ENCODE results near the gene HCN2. TPM values are rescaled to one million over a fixed set of nuclear protein-coding genes. Genes with fewer than 3 reads are reported as not detected.
"Not testable (repeated sequence)": the region's sequence is repeated elsewhere in the genome, so short reads cannot be mapped to it uniquely, and the experiment has no call there.

HCN2 gene
- total and polyA plus RNA-seq, 9 of the 15 experiments (the other 6 are each of a cell fraction or from before 2014, with no cell fraction given): 0.29 to 4.2 (median 0.82) TPM; not detected in 2

DNA sequence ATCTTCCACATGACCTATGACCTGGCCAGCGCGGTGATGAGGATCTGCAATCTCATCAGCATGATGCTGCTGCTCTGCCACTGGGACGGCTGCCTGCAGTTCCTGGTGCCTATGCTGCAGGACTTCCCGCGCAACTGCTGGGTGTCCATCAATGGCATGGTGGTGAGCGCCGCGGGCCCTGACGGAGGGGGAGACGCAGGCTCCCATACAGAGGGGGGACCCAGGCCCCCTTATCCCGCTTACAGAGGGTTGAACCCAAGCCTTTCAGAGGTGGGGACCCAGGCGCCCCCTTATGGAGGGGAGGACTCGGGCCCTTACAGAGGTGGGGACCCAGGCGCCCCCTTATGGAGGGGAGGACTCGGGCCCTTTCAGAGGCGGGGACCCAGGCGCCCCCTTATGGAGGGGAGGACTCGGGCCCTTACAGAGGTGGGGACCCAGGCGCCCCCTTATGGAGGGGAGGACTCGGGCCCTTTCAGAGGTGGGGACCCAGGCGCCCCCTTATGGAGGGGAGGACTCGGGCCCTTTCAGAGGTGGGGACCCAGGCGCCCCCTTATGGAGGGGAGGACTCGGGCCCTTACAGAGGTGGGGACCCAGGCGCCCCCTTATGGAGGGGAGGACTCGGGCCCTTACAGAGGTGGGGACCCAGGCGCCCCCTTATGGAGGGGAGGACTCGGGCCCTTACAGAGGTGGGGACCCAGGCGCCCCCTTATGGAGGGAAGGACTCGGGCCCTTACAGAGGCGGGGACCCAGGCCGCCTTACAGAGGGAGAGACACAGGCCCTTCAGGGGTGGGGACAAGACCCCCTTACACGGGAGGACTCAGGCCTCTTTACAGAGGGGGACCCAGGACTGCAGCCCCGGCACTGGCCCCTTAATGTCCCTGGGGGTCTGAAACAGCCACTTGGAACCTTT, 15.6 kb downstream of the HCN2 start (continued):
- TF ChIP-seq, protein P1, sequence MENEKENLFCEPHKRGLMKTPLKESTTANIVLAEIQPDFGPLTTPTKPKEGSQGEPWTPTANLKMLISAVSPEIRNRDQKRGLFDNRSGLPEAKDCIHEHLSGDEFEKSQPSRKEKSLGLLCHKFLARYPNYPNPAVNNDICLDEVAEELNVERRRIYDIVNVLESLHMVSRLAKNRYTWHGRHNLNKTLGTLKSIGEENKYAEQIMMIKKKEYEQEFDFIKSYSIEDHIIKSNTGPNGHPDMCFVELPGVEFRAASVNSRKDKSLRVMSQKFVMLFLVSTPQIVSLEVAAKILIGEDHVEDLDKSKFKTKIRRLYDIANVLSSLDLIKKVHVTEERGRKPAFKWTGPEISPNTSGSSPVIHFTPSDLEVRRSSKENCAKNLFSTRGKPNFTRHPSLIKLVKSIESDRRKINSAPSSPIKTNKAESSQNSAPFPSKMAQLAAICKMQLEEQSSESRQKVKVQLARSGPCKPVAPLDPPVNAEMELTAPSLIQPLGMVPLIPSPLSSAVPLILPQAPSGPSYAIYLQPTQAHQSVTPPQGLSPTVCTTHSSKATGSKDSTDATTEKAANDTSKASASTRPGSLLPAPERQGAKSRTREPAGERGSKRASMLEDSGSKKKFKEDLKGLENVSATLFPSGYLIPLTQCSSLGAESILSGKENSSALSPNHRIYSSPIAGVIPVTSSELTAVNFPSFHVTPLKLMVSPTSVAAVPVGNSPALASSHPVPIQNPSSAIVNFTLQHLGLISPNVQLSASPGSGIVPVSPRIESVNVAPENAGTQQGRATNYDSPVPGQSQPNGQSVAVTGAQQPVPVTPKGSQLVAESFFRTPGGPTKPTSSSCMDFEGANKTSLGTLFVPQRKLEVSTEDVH (IDR thresholded peaks at IDR 0.05; ENCODE audit: low read depth, partially characterized antibody): peak; percentile 31
- TF ChIP-seq, protein P2, sequence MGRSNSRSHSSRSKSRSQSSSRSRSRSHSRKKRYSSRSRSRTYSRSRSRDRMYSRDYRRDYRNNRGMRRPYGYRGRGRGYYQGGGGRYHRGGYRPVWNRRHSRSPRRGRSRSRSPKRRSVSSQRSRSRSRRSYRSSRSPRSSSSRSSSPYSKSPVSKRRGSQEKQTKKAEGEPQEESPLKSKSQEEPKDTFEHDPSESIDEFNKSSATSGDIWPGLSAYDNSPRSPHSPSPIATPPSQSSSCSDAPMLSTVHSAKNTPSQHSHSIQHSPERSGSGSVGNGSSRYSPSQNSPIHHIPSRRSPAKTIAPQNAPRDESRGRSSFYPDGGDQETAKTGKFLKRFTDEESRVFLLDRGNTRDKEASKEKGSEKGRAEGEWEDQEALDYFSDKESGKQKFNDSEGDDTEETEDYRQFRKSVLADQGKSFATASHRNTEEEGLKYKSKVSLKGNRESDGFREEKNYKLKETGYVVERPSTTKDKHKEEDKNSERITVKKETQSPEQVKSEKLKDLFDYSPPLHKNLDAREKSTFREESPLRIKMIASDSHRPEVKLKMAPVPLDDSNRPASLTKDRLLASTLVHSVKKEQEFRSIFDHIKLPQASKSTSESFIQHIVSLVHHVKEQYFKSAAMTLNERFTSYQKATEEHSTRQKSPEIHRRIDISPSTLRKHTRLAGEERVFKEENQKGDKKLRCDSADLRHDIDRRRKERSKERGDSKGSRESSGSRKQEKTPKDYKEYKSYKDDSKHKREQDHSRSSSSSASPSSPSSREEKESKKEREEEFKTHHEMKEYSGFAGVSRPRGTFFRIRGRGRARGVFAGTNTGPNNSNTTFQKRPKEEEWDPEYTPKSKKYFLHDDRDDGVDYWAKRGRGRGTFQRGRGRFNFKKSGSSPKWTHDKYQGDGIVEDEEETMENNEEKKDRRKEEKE (IDR thresholded peaks at IDR 0.05; ENCODE audit: borderline replicate concordance in 1 of 2, control insufficient read depth in 1 of 2, low read depth in 2 of 2, low read length in 1 of 2): peak in 1 of 2 experiments; percentile 97; a peak in 2 of 4 replicates
- TF ChIP-seq FOXJ2 (tag; IDR thresholded peaks at IDR 0.05) (peak; percentile 64; the same call in 1 of the 2 replicates), HDAC1 (IDR thresholded peaks at IDR 0.05) (peak in 1 of 2 experiments; percentile 39; a peak in 1 of 4 replicates), CXXC5 (CRISPR knock-in tag; IDR thresholded peaks at IDR 0.05) (peak; percentile 38), RB1 (IDR thresholded peaks at IDR 0.05; ENCODE audit: low read depth) (peak; percentile 81), MEF2A (IDR thresholded peaks at IDR 0.05; ENCODE audit: control insufficient read depth, low read depth, low read length) (peak; percentile 47; the same call in 1 of the 2 replicates), HMGN3 (IDR thresholded peaks at IDR 0.05; ENCODE audit: borderline replicate concordance, extremely low read depth, insufficient read length, low read depth, low read length) (peak; percentile 63), ATF1 (CRISPR knock-in tag; IDR thresholded peaks at IDR 0.05) (peak; percentile 46)
- TF ChIP-seq, protein P3, sequence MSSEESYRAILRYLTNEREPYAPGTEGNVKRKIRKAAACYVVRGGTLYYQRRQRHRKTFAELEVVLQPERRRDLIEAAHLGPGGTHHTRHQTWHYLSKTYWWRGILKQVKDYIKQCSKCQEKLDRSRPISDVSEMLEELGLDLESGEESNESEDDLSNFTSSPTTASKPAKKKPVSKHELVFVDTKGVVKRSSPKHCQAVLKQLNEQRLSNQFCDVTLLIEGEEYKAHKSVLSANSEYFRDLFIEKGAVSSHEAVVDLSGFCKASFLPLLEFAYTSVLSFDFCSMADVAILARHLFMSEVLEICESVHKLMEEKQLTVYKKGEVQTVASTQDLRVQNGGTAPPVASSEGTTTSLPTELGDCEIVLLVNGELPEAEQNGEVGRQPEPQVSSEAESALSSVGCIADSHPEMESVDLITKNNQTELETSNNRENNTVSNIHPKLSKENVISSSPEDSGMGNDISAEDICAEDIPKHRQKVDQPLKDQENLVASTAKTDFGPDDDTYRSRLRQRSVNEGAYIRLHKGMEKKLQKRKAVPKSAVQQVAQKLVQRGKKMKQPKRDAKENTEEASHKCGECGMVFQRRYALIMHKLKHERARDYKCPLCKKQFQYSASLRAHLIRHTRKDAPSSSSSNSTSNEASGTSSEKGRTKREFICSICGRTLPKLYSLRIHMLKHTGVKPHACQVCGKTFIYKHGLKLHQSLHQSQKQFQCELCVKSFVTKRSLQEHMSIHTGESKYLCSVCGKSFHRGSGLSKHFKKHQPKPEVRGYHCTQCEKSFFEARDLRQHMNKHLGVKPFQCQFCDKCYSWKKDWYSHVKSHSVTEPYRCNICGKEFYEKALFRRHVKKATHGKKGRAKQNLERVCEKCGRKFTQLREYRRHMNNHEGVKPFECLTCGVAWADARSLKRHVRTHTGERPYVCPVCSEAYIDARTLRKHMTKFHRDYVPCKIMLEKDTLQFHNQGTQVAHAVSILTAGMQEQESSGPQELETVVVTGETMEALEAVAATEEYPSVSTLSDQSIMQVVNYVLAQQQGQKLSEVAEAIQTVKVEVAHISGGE (CRISPR knock-in tag; IDR thresholded peaks at IDR 0.05): peak in 1 of 3 experiments; percentile 78; a peak in 2 of 6 replicates
- not testable (repeated sequence) for TF ChIP-seq ATF1 (tag; IDR thresholded peaks at IDR 0.05)
